Right renal pelvis (tissue), 4 donors: ENCODE measurements around the gene MRC1. TPM values are rescaled to one million over a fixed set of nuclear protein-coding genes. Genes with fewer than 3 reads are reported as not detected.
"Not testable (repeated sequence)": the region's sequence is repeated elsewhere in the genome, so short reads cannot be mapped to it uniquely, and the experiment has no call there.

Source experiments
- DNase-seq, 4 donors: peaks; one replicate each; pipeline ENCODE4 v3.0.0-alpha.2; 2013; ENCODE audit warnings: low read depth in 4 of 4, low spot score in 3 of 4, missing footprints in 1 of 4
- polyA plus RNA-seq, 4 donors: library from polyadenylated mRNA; unstranded; fragments of 120-200 nt; gene quantifications; one replicate each; pipeline ENCODE4 v1.2.1, GENCODE V29; 2013; ENCODE audit not compliant: insufficient read length in 4 of 4

Gene MRC1
- polyA plus RNA-seq, 4 donors: 9.2 to 12.4 (median 11.2) TPM

GRCh38 chr10:17883621-17884020, 74.5 kb downstream of the MRC1 start:
- DNase-seq: no peak

GRCh38 chr10:17888189-17888588, 79.0 kb downstream of the MRC1 start:
- DNase-seq: no peak

- DNase-seq: no peak
Measured at GRCh38 chr10:17891435-17891834, 82.3 kb downstream of the MRC1 start.

GRCh38 chr10:17904564-17904963, 95.4 kb downstream of the MRC1 start:
- no peak for DNase-seq

GRCh38 chr10:17905491-17905890, 96.3 kb downstream of the MRC1 start:
- no peak for DNase-seq

GRCh38 chr10:17906002-17906401, 96.9 kb downstream of the MRC1 start:
- no peak for DNase-seq

GRCh38 chr10:17907641-17908040, 98.5 kb downstream of the MRC1 start:
- DNase-seq: no peak

GRCh38 chr10:17910125-17910789, 101.1 kb downstream of the MRC1 start:
- DNase-seq: peak in 3 of 4 donors; percentile 5 to 16 (median 9)

GRCh38 chr10:17912754-17913153, 103.6 kb downstream of the MRC1 start:
- no peak for DNase-seq

- no peak for DNase-seq
Measured at GRCh38 chr10:17913604-17914003, 104.5 kb downstream of the MRC1 start.

GRCh38 chr10:17914169-17915045, 105.3 kb downstream of the MRC1 start:
- no peak for DNase-seq

- no peak for DNase-seq
Measured at GRCh38 chr10:17915181-17915580, 106.0 kb downstream of the MRC1 start.

- DNase-seq: no peak
Measured at GRCh38 chr10:17918187-17918903, 109.2 kb downstream of the MRC1 start.

- DNase-seq: no peak
Measured at GRCh38 chr10:17921378-17921777, 112.2 kb downstream of the MRC1 start.

- no peak for DNase-seq
Measured at GRCh38 chr10:17923728-17924127, 114.6 kb downstream of the MRC1 start.

- DNase-seq: no peak
Measured at GRCh38 chr10:17943033-17943745, 134.0 kb downstream of the MRC1 start.

GRCh38 chr10:17950269-17950668, 141.1 kb downstream of the MRC1 start:
- not testable (repeated sequence) for DNase-seq

GRCh38 chr10:17950726-17951125, 141.6 kb downstream of the MRC1 start:
- no peak for DNase-seq

GRCh38 chr10:17951868-17952371, 142.8 kb downstream of the MRC1 start, which contains the start of gene SLC39A12:
Gene SLC39A12 (plus strand): TSS chr10:17951918. CDS start chr10:17953277, 1,359 bp downstream.
- DNase-seq: no peak

GRCh38 chr10:17954372-17954771, 145.2 kb downstream of the MRC1 start:
- not testable (repeated sequence) for DNase-seq
